IgD-negative memory B cell (primary cell): Measurements from ENCODE around the gene ARSA. TPM values are rescaled to one million over a fixed set of nuclear protein-coding genes. Genes with fewer than 3 reads are reported as not detected.
"Not testable (repeated sequence)": the region's sequence is repeated elsewhere in the genome, so short reads cannot be mapped to it uniquely, and the experiment has no call there.

Experiments used
- H3K27ac Mint-ChIP-seq, 3 donors: one replicate each; pipeline ENCODE4 v1.8.0; 2020 to 2022; ENCODE audit warnings: mild to moderate bottlenecking in 3 of 3, mixed read lengths in 3 of 3, moderate library complexity in 1 of 3
- H3K27me3 Mint-ChIP-seq: one replicate; pipeline ENCODE4 v1.8.0; 2021; ENCODE audit warnings: mixed read lengths
- H3K36me3 Mint-ChIP-seq: one replicate; pipeline ENCODE4 v1.8.0; 2020; ENCODE audit warnings: mild to moderate bottlenecking, mixed read lengths
- H3K4me1 Mint-ChIP-seq, 3 donors: one replicate each; pipeline ENCODE4 v1.8.0; 2020 to 2022; ENCODE audit warnings: mixed read lengths in 3 of 3, mild to moderate bottlenecking in 1 of 3
- H3K4me3 Mint-ChIP-seq, 4 donors: one replicate each; pipeline ENCODE4 v1.8.0; 2020 to 2022; ENCODE audit warnings: mild to moderate bottlenecking in 4 of 4, mixed read lengths in 4 of 4, moderate library complexity in 3 of 4
- H3K9me3 Mint-ChIP-seq, 3 donors: one replicate each; pipeline ENCODE4 v1.8.0; 2020 to 2021; ENCODE audit warnings: mixed read lengths in 3 of 3, mild to moderate bottlenecking in 1 of 3
- polyA plus RNA-seq: library from polyadenylated mRNA; unstranded; fragments of 300-500 nt; fragmentation: Illumina TruSeq; gene quantifications from one replicate; pipeline ENCODE4 v1.2.3, GENCODE V29; 2021

Gene ARSA
- polyA plus RNA-seq, 1 donor from 2014 or later = 11.5 TPM

DNA sequence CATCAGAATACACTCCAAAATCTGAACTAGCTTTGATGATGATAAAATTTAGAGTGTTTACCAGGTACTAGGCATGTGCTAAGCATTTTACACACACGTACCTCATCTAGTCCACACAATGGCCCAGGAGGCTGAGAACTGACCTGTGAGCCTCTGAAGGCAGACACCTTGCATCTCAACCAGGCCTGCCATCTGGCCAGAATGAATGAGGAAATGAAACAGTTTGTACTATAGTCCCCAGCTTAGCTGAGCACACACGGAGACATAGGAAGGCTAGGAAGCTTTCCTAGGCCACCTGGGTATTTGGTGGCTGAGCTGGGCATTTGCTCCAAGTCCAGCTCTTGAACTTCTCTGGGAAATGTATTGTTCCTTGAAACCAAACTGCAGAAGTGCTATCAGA lies 37.8 kb upstream of the ARSA start:
- H3K27me3 Mint-ChIP-seq = peaks cover 21% of the 10 kb centered on the region
- H3K36me3 Mint-ChIP-seq = no peaks in the 10 kb centered on the region
- H3K9me3 Mint-ChIP-seq = no peaks in the 10 kb centered on the region
- H3K4me1 Mint-ChIP-seq = peaks cover 0 to 3% (median 0%) of the 10 kb centered on the region in 3 donors
- H3K27ac Mint-ChIP-seq = no peak overlapping the region
- H3K4me3 Mint-ChIP-seq = no peak overlapping the region

DNA sequence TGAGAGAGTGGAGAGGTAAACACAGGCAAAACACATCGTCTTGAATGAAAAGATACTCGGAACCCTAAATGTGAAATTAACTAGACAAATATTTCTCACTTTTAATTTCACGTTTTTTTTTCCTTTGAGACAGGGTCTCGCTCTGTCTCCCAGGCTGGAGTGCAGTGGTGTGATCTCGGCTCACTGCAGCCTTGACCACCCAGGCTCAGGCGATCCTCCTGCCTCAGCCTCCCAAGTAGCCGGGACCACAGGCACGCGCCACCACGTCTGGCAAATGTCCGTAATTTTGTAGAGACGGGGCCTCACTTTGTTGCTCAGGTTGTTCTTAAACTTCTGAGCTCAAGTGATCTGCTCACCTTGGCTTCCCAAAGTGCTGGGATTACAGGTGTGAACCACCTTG lies 37.3 kb upstream of the ARSA start:
- Mint-ChIP-seq H3K36me3 (no peaks in the 10 kb centered on the region), H3K4me3 (no peak overlapping the region), H3K4me1 (no peaks in the 10 kb centered on the region), H3K9me3 (no peaks in the 10 kb centered on the region), H3K27ac (no peak overlapping the region), H3K27me3 (peaks cover 18% of the 10 kb centered on the region)

DNA sequence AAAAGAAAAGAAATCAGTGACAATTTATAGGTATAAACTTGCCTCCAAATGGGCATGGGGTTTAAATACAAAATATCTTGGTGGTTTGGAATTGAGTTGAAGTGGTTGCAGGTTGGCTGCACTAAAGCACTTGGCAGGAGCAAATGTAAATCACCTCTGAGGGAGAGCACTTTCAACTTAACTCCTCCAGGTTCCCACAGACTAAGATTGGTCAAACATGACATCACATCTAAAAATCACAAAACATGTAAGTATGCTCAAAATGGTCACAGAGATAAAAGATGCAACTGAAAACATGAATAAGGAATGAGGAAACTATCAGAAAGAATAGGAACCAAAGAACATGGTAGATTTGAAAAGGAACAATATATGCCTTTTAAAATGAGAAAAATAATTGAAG lies 32.4 kb upstream of the ARSA start:
- Mint-ChIP-seq H3K27me3 (peaks cover 15% of the 10 kb centered on the region), H3K9me3 (no peaks in the 10 kb centered on the region), H3K4me3 (no peak overlapping the region), H3K27ac (no peak overlapping the region), H3K36me3 (no peaks in the 10 kb centered on the region), H3K4me1 (no peaks in the 10 kb centered on the region)

DNA sequence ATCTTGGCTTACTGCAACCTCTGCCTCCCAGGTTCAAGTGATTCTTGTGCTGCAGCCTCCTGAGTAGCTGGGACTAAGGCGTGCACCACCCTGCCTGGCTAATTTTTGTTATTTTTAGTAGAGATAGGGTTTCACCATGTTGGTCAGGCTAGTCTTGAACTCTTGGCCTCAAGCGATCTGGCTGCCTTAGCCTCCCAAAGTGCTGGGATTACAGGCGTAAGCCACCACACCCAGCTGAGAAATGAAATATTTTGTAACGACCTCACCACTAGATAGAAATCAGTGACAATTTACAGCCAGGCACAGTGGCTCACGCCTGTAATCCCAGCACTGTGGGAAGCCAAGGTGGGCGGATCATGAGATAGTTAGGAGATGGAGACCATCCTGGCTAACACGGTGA lies 31.8 kb upstream of the ARSA start:
- H3K27ac Mint-ChIP-seq, H3K4me3 Mint-ChIP-seq, H3K4me1 Mint-ChIP-seq, H3K36me3 Mint-ChIP-seq, H3K9me3 Mint-ChIP-seq: not testable (repeated sequence)
- H3K27me3 Mint-ChIP-seq = peaks cover 15% of the 10 kb centered on the region

DNA sequence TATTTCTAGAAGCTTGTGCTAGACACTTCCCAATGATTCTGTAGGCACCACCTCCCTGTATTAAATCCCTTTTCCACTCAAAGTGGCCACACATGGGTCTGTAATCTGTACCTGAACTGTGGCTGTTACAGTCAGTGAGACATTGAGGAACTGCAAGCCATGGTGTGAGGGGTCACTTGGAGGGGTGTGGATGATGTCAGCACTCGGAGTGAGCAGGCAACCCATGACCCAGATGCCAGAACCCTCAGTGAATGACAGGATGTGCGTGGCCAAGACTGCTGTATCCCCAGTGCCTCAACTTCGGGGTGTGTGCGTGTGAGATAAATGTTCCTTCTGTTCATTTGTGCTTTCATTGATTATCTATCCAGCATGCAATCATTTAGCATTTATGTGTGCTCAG lies 30.0 kb upstream of the ARSA start:
- H3K36me3 Mint-ChIP-seq = no peaks in the 10 kb centered on the region
- H3K4me1 Mint-ChIP-seq = no peaks in the 10 kb centered on the region
- H3K4me3 Mint-ChIP-seq = no peak overlapping the region
- H3K27me3 Mint-ChIP-seq = peaks cover 18% of the 10 kb centered on the region
- peak overlapping the region in 1 of 3 donors; percentile 26 for H3K27ac Mint-ChIP-seq
- no peaks in the 10 kb centered on the region for H3K9me3 Mint-ChIP-seq

DNA sequence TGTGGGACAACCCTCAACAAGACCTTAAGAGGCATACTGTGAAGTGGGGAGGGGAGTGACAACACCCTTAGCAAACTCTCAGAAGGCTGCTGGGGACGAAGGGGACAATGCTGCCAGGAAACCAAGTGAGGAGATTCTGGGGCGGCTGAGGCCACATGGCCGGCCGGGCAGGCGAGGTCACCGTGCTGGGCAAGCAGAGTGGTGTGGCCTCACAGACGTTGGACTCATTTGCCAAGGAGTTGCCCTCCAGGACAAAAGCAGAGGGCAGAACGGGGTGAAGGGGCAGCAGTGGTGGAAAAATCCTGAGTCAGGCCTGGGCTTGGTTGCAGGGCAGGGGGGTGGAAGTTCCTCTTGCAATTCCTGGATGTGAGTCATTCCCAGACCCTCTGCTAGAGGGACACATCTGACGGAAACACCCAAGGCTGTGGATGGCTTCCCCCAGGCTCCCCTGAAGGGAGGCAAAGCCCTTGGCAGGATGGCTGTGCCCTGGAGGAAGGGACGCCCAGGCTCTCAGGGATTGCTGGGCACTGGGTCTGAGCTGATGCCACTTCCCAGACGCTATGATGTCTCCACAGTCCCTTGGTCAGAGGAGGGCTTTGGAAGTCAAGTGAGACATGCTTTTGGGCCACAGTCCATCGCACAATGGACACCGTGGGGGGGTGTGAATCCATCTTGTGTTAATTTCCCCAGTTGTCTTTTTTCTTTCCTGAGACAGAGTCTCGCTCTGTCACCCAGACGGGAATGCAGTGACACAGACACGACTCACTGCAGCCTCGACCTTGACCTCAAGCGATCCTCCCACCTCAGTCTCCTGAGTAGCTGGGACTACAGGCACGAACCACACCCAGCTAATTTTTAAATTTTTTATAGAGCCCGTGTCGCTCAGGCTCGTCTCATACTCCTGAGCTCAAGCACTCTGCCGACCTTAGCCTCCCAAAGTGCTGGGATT lies 28.4 kb upstream of the ARSA start:
- no peak overlapping the region for H3K27ac Mint-ChIP-seq
- no peaks in the 10 kb centered on the region for H3K36me3 Mint-ChIP-seq
- no peak overlapping the region for H3K4me3 Mint-ChIP-seq
- no peaks in the 10 kb centered on the region for H3K9me3 Mint-ChIP-seq
- H3K27me3 Mint-ChIP-seq = peaks cover 19% of the 10 kb centered on the region
- H3K4me1 Mint-ChIP-seq = no peaks in the 10 kb centered on the region

DNA sequence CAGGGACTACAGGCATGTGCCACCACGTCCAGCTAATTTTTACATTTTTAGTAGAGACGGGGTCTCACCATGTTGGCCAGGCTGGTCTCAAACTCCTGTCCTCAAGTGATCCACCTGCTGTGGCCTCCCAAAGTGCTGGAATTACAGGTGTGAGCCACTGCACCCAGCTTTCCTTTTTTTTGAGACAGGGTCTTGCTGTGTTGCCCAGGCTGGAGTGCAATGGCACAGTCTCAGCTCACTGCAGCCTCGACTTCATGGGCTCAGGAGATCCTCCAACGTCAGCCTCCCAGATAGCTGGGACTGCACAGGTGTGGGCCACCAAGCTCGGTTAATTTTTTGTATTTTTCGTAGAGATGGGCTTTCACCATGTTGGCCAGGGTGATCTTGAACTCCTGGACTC lies 26.7 kb upstream of the ARSA start:
- peaks cover 19% of the 10 kb centered on the region for H3K27me3 Mint-ChIP-seq
- H3K4me3 Mint-ChIP-seq, H3K4me1 Mint-ChIP-seq, H3K9me3 Mint-ChIP-seq, H3K36me3 Mint-ChIP-seq, H3K27ac Mint-ChIP-seq: not testable (repeated sequence)

DNA sequence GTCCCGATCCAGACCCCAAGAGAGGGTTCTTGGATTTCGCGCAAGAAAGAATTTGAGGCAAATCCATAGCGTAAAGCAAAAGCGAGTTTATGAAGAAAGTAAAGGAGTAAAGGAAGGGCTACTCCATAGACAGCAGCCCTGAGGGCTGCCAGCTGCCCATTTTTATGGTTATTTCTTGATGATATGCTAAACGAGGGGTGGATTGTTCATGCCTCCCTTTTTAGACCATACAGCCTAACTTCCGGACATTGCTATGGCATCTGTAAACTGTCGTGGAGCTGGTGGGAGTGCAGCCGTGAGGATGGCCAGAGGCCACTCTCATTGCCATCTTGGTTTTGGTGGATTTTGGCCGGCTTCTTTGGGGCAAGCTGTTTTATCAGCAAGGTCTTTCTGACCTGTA lies 25.3 kb upstream of the ARSA start:
- Mint-ChIP-seq H3K27ac (no peak overlapping the region), H3K36me3 (no peaks in the 10 kb centered on the region), H3K4me1 (no peaks in the 10 kb centered on the region), H3K4me3 (no peak overlapping the region), H3K9me3 (peaks cover 0 to 2% (median 0%) of the 10 kb centered on the region in 3 donors), H3K27me3 (peaks cover 19% of the 10 kb centered on the region)

DNA sequence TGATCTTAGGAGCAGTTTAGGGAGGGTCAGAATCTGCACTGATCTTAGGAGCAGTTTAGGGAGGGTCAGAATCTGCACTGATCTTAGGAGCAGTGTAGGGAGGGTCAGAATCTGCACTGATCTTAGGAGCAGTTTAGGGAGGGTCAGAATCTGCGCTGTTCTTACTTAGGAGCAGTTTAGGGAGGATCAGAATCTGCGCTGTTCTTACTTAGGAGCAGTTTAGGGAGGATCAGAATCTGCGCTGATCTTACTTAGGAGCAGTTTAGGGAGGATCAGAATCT lies 15.8 kb upstream of the ARSA start:
- not testable (repeated sequence) for H3K27ac Mint-ChIP-seq, H3K36me3 Mint-ChIP-seq

DNA sequence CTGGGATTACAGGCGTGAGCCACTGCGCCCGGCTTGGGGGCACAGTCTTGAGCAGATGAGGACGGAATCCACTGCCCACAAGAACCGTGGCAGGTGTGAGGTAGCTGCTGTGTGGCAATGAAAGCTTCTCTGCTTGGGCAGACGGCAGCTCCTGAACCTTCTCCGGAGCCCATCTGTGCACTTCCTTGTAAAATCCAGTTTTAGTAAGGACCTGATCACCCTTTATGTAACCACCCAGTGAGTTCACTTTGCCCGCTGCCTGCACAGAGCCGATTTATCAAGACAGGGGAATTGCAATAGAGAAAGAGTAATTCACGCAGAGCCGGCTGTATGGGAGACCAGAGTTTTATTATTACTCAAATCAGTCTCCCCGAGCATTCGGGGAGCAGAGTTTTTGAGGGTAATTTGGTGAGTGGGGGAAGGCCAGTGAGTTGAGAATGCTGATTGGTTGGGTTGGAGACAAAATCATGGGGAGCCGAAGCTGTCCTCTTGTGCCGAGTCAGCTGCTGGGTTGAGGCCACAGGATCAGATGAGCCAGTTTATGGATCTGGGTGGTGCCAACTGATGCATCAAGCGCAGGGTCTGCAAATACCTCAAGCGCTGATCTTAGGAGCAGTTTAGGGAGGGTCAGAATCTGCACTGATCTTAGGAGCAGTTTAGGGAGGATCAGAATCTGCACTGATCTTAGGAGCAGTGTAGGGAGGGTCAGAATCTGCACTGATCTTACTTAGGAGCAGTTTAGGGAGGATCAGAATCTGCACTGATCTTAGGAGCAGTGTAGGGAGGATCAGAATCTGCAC lies 15.3 kb upstream of the ARSA start:
- not testable (repeated sequence) for H3K4me1 Mint-ChIP-seq, H3K9me3 Mint-ChIP-seq, H3K4me3 Mint-ChIP-seq, H3K27ac Mint-ChIP-seq, H3K36me3 Mint-ChIP-seq
- peaks cover 20% of the 10 kb centered on the region for H3K27me3 Mint-ChIP-seq

More for the DNA sequence above, 15.8 kb upstream of the ARSA start:
- peaks cover 20% of the 10 kb centered on the region for H3K27me3 Mint-ChIP-seq
- H3K4me1 Mint-ChIP-seq, H3K9me3 Mint-ChIP-seq, H3K4me3 Mint-ChIP-seq: not testable (repeated sequence)

DNA sequence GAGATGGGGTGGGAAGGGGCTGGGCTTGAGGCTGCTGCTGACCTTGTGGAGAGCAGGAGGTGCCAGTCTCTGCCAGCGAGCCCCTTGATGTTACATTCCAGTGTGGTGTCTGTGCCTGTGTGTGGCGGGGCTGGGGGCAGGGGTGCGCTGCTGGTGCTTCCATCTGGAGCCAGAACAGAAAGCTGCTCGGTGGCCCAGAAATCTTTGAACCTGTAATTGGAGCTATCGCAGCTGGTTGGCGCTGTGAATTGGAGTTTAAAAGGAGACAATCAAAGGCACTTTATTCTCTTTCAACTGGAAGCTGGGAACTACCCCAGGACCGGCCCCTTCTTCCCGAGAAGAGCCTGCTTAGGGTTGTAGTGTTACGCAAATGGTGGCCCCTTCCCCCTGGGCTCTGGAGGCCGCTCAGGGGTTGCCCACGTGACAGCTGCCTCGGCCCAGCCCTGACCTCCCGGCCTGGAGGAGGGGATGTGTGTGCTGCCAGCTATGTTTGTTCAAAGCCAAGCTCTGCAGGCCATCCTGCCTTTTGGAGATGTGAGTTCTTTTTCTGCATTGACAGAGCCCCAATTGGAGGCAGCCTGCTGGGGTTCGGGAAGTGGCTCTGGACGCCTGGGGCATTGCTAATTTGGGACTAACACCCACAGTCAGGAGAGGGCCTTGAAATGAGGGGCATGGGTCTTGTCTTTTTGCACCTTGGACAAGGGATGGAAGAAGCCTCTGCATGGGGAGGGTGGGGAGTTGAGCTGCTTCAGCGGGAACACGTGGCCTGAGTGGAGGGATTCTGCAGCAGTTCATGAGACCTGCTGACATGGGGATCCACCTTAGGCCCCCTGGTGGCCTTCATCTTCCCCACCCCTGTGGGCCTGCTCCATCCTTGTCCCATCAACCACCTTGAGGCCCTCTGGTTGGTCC lies 14.0 kb upstream of the ARSA start:
- H3K4me3 Mint-ChIP-seq = peak overlapping the region in 1 of 4 donors; percentile 33
- H3K27ac Mint-ChIP-seq = no peak overlapping the region
- no peaks in the 10 kb centered on the region for H3K9me3 Mint-ChIP-seq
- no peaks in the 10 kb centered on the region for H3K36me3 Mint-ChIP-seq
- H3K27me3 Mint-ChIP-seq = peaks cover 20% of the 10 kb centered on the region
- H3K4me1 Mint-ChIP-seq = peaks cover 0 to 2% (median 0%) of the 10 kb centered on the region in 3 donors

DNA sequence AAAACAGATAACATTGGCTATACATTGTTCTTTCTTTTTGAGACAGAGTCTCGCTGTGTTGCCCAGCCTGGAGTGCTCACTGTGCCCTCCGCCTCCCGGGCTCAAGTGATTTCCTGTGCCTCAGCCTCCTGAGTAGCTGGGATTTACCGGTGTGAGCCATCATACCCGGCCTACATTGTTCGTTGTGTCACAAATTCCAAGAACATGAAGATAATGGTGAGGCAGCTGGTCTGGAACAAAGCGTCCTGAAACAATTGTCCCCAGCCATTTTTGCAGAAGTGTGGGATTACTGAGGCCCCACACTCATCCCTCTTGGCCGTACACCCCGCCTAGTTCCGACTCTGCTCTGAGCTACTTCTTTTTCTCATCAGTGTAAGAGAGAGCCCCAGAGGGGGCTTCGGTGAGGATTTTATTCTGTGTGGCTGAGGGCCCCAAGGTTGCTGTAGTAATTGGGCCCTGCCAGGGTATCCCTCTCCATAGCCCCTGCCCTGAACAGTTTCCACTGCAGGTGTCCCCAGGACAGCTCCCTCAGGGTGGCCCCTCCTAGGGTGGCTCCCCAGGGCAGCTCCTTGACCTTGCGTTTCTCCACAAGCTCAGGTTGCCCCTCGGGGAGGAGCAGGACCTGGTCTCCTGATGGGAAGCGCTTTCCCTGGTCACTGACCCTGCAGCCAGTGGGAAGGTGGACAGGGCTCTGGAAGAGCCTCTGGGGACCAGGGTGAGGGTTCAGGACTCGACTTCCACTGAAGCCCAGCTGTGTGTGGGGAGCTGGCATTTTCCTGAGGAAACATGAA lies 13.1 kb upstream of the ARSA start:
- Mint-ChIP-seq H3K27ac (no peak overlapping the region), H3K4me1 (peaks cover 0 to 2% (median 0%) of the 10 kb centered on the region in 3 donors), H3K4me3 (peak overlapping the region in 1 of 4 donors; percentile 33), H3K9me3 (no peaks in the 10 kb centered on the region), H3K36me3 (peaks cover under 1% of the 10 kb centered on the region), H3K27me3 (peaks cover 20% of the 10 kb centered on the region)

DNA sequence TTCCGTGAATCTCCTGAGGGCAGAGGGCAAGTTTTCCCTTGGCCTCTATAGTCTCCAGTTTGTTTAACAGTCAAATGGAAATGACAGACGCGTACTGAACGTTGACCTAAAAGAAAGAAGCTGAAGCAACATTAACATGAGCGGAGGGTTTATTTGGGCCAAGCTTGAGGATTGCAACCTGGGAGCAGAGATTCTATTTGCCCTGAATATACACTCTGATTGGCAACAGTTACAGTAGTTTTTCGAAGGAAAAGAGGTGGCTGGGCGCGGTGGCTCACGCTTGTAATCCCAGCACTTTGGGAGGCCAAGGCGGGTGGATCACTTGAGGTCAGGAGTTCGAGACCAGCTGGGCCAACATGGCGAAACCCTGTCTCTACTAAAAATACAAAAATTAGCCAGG lies 12.3 kb upstream of the ARSA start:
- H3K36me3 Mint-ChIP-seq = not testable (repeated sequence)

DNA sequence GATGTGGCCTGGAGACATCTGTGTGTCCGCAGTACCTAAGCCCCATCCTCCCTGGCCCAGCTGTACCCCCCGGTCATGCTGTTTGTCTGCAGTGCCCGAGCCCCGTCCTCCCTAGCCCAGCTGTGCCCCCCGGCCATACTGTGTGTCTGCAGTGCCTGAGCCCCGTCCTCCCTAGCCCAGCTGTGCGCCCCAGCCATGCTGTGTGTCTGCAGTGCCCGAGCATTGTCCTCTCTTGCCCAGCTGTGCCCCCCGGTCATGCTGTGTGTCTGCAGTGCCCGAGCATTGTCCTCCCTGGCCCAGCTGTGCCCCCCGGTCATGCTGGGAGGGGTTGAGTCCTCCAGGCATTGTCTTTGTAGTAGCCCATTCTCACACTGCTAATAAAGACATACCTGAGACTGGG lies 7.6 kb upstream of the ARSA start:
- H3K4me3 Mint-ChIP-seq = no peak overlapping the region
- H3K9me3 Mint-ChIP-seq = no peaks in the 10 kb centered on the region
- H3K27me3 Mint-ChIP-seq = peaks cover 4% of the 10 kb centered on the region

More for the DNA sequence above, 12.3 kb upstream of the ARSA start:
- not testable (repeated sequence) for H3K4me3 Mint-ChIP-seq, H3K27ac Mint-ChIP-seq, H3K9me3 Mint-ChIP-seq, H3K4me1 Mint-ChIP-seq
- H3K27me3 Mint-ChIP-seq = peaks cover 15% of the 10 kb centered on the region

More for the DNA sequence above, 7.6 kb upstream of the ARSA start:
- H3K4me1 Mint-ChIP-seq = peaks cover 0 to 4% (median 0%) of the 10 kb centered on the region in 3 donors
- peaks cover 6% of the 10 kb centered on the region for H3K36me3 Mint-ChIP-seq
- no peak overlapping the region for H3K27ac Mint-ChIP-seq
